SH-SY5Y (cell line): ENCODE data around the gene ZIC5.

Experiments
- GATA2 ChIP-seq: IDR thresholded peaks from 2 replicates; pipeline ENCODE4 v1.6.1; 2011; ENCODE audit warnings: mild to moderate bottlenecking, low read depth, low read length
- GATA3 ChIP-seq: IDR thresholded peaks from 2 replicates; pipeline ENCODE4 v1.6.1; 2011; ENCODE audit warnings: low read depth, mild to moderate bottlenecking, low read length, moderate library complexity

ZIC5 gene

DNA sequence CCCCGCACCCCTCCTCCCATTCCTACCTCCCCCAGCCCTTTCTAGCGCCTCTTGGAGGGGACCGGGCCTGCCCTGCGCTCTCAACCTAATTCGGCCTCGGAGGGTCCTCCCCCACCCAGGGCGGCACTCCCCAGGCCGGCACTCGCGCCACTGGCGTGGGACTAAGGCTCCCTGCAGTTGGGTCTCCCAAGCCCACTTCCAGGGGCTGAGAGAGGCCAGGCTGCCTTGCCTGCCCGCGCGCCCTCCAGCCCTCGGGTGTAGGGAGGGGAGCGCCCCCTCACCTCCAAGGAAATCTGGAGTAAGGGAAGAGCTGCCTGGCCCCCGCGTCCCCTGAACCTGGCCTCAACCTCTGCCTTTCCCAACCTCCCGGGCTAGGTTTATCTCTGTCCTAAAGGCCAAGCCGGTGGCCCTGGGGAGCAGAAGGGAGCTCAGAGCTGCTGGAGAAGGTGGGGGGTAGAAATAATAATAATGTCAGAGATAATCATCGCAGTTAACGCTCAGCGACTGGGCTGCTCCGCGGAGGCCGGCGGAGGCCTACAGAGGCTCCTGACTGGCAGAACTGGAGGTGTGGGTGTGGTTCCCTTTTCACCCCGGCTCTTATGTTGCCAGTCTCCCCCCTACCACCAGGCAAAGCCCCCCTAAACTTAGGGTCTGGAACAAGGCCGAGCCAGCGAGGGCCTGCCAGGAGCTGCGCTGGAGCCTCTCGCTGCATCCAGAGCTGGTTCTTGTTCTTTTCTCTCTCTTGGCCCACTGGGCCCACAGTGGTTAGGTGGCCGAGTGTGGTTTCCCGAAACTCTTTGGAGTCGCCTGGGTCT, 19.7 kb upstream of the ZIC5 start:
- no peak for TF ChIP-seq GATA2
- no peak for TF ChIP-seq GATA3

DNA sequence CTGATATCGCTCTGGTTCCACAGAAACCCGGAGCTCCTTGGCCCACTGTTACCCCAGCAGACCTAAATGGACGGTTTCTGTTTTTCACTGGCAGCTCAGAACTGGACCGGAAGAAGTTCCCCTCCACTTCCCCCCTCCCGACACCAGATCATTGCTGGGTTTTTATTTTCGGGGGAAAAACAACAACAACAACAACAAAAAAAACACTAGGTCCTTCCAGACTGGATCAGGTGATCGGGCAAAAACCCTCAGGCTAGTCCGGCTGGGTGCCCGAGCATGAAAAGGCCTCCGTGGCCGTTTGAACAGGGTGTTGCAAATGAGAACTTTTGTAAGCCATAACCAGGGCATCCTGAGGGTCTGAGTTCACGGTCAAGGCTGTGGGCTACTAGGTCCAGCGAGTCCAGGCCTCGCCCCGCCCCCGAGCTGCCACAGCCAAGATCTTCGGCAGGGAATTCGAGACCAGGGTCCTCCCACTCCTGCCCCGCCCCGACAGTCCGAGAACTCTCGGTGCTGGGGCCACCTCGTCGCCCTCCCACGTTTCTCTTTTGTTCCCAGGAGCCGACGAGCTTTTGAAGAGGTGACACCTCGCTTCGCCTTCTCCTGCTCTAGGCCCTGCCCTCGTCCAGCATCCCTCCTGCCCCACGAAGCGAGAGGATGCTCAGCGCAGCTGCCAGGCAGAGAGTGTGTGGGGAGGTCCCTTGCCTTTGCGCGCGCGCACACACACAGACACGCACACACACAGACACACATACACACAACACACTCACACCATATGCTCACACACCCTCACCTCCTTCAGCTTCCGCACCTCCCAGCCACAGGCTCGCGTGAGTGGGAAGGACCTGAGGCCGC, 18.8 kb upstream of the ZIC5 start:
- TF ChIP-seq GATA2 (no peak), GATA3 (no peak)

DNA sequence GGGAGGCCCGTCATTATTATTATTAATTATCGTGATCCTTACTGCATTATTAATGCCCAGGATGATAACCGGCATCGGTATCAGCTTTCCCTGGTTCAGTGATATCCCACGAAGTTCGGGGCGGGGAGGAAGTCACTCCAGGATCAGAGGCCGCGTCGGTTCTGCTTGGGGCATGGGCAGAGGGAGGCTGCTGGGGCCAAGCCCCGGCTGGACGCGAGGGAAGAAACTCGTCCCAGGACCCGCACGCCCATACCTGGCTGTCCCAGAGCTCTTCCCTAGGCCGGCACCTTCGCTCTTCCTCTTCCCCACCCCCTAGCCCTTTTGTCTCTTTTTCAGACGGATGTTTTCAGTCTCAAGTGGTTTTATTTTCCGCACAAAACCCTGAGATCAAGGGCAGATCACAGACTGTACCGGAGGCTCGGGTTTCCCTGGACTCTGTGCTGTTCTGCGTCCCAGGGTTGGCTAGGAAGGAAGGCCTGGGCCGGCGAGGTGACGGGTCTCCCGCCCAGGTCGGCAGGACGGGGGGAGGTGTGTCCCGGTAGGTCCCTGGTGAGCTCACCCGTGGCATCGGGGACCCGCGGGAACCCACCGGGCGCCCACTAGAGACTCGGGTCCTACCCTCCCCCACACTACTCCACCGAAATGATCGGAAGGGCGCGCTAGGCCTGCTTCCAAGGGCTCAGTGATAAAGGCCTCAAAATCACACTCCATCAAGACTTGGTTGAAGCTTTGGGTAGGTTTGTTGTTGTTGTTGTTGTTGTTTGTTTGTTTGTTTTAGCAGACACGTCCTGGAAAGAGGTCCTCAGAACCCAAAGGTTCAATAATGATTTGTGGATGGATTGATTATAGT, 17.9 kb upstream of the ZIC5 start:
- TF ChIP-seq GATA2, result no peak

DNA sequence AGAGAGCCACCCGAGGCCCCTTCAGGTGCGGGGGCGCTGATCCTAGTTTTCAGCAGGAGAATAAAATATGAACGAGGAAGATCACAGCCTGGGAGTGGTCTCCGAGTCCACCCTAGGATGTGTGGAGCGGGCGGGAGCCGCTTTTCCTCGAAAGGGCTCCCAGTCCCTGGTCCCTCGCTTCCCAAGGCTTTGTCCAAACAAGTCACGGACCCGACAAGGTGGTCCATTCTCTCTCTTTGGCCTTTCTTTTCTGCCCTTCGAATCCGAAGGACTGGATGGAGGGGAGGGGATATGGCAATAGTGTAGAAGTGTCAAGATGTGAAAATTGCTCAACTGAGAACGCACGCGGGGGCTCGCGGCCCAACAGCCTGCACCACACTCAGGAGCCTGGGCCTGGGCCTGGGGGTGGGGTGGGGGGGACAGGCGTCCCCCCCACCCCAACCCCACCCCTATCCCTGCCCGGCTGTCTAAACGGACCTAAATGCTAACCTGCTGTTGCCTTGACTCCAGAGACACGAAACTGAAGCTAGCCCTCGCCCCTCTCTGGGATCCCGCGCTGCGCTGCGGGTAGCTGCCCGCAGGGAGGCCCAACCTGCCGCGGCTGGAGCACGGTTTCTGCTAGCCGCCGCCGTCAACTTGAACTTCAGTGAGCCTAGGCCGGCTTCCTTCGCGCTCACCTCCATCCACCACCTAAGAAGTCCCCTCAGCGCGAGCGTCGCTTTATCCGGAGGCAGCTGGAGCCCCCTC, 17.1 kb upstream of the ZIC5 start:
- TF ChIP-seq GATA3 (no peak), GATA2 (no peak)

DNA sequence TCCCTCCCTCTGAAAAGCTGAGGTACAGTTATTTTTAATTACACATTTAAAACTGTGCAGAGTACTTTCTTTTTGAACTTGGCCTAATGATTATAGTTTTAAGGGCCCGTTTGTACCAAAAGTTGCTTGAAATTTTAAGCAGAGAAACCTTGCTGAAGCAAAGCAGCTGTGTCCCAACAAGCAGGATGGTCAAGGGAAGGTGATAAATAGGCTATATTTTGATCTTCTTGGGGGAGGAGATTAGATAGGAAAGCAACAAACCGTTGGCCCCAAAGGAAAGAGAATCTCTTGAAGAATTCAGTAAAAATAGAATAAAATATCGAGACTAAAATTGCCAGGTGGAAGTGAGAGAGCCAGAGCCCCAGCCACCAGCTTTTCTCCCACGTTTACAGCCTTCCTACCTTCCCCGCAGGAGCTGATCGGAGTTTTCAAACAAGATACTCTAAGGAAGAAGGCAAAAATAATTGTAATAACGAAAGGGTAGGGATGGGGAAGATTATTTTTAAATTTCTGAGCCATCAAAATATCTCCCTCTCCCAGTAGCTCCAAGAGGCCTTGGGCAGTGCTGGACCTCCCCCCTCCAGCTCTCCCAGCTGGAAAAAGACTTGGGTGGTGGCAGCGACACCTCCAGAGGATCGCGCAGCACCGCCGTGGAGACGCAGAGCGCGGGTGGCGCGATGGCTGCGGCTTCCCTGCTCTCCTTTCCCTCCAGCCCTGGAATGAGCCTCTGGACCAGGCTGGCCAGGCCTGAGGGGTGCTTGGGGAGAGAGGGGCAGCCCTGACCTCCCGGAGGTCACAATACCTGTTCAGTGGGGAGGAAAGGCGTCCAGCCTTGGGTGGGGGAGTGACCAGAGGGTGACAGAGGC, 15.8 kb upstream of the ZIC5 start:
- TF ChIP-seq GATA2, result no peak
- no peak for TF ChIP-seq GATA3

DNA sequence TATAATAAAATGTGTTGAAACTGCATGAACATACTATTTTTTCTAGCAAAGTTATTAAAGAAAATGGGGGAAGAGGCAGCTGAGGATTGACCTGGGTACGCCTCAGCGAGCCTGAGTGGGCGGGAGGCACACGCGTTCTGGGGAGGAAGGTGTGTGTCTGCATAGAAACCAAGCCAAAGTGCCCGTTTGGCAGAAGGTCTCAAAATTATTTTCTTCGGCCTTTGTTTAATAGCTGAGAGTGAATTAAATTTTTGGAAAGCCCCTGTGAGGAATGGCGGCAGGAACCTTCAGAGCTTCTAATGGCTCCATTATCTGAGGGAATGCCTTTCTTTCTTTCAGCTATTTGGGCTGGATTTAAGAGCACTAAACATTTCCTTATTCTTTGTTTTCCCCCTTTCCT, 15.2 kb upstream of the ZIC5 start:
- TF ChIP-seq GATA2, result no peak
- TF ChIP-seq GATA3, result no peak

DNA sequence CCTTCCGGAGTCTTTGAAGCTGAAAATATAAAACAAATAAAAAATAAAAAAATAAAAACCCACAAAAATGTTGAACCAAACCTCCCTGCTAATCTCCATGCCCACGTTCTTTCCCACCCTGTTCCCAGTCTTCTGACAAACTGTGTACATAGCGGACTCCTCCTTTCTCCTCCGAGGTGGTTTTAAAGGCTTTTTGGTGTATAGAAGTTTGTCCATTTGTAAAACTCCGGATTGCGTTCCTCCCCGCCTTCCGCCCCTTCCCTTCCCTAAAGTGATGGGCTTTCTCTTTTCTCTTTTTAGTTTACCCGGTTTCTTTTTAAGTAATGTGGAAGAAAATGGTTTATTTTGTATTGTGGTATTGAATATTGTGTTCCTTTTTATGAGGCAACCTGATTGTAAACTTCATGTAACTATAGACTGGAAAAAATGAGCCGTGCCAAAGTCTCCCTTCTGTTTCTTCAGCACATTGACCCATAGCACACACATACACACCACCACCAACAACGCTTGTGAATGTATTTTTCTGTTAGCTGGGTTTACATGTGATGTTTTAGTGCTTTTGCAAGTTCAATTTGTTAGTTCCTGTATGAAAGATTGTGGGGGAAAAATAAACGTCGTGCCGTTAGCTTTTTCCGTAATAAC, 14.4 kb upstream of the ZIC5 start:
- TF ChIP-seq GATA3 (no peak), GATA2 (no peak)

DNA sequence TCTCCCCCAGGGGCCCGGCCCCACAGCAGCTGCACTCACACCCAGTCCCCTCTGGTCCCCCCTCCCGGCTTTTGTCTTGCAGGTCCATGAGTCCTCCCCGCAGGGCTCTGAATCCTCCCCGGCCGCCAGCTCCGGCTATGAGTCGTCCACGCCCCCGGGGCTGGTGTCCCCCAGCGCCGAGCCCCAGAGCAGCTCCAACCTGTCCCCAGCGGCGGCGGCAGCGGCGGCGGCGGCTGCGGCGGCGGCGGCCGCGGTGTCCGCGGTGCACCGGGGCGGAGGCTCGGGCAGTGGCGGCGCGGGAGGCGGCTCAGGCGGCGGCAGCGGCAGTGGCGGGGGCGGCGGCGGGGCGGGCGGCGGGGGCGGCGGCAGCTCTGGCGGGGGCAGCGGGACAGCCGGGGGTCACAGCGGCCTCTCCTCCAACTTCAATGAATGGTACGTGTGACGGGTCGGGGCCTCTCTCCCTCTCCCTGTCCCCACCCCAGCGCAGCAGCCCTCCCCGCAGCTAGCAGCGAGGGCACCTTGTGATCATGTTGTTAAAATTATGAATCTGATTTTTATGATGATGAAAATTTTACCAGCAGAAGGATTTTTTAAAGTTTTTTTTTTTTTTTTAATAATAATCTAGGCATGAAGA, 13.8 kb upstream of the ZIC5 start:
- TF ChIP-seq GATA3 (no peak), GATA2 (no peak)

DNA sequence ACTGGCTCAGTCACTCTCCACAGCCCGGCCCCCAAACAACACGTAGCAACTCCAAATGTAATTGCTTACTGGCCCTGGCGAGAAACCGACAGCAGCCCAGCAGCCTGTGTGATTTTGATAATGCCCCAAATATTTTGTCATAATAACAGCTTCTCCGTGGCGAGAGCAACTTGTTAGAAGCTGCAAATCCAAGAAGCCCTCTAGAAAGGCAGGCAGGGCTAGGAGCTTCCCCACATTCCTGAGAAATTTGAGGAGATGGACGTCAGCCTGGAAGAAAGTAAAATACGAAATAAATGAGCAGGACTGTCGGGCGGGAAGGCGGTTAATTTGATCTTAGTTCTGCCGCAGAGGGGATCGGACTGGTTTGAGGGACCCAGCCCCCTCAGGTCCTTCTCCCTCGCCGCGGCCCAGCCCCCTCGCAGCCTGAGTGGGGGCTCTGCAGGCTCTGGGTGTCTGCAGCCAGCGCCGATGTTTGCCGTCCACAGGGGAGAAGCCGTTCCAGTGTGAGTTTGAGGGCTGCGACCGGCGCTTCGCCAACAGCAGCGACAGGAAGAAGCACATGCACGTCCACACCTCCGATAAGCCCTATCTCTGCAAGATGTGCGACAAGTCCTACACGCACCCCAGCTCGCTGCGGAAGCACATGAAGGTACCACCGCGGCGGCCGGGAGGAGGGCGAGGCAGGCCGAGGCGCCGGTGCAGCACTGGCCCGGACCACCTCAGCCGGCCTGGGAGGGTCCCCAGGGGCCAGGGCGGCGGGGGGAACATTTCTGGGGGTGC, 13.1 kb upstream of the ZIC5 start:
- no peak for TF ChIP-seq GATA3
- TF ChIP-seq GATA2, result no peak

DNA sequence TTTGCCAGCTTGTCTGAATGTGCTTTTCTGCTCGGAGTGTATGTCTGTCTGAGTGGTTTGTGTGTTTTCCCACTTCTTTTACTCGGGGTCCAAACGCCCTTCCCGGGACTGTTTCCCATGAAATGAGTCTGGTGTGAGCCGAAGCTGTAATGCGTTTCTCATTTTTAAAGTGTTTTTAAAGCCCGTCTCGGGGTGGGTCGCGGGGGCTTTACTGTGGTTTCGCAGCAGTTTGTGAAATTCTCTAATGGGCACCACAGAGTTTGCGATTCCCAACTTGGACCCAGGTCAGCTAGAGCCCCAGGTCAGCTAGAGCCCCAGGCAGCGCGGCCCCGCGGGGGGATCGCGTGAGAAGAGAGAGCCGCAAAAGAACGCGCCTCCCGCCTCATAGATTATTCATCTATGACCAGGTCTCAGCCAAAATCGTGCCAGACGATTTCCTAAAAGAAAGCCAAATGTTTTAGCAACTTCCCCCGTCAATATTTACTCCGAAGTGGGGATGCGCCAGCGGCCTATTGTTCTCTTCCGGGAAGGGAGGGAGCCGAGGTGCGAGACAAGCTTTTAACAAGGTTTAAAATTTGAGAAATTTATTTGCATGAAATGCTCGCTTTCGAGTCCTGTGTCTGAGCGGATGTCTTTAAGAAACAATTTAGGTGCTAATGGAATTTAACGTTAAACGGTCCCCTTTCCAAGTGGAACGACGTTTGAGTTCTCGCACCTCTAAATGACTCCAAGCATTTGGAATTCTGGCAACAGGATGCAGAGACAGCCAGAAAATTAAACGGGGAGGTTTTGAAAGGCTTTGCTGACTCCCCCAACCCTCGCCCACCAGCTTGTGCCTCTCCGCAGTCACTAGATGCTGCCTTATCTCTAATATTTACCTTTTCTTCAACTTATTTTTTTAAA, 12.2 kb upstream of the ZIC5 start:
- TF ChIP-seq GATA2 (no peak), GATA3 (no peak)
